Measurements from ENCODE around the gene DZANK1.

DZANK1 gene

DNA sequence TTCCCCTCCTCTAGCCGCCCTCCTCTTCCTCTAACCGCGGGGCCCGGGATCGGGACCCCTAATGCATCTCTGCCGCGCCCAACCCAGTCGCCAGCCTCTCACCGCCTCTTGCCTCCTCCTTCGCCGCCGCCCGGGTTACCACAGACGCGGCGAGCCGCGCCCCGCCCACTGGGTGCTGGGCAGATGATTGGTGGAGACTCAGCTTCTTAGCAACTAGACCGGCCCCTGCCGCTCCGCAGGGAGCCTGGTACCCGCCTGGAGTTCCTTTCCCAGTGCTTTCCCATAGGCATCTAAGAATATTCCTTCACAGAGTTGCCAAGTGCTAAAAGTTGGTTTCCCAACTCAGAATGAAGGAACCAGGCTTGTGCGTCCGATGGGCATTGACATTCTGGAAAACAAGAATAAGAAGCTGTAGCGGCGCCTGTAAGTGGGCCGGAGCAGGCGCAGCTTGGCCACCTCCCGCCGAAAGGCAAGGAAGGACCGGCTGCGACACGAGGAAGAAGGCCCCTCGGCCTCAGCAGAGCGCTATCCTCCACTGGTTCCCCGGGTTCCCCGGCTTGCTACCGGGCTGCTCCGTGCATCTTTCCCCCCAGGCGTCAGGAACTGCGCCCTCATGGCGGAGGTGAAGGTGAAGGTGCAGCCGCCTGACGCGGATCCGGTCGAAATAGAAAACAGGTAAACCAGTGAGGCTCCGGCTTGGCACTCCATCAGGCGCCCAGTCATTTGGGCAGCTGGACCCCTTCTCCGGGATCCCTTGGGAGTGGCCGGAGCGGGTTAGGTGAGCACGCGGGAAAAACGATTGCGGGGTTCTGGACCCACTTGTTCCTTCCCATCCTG, at the start of gene DZANK1, which contains the start of gene POLR3F (continued):
- peak; percentile 62 for TF ChIP-seq ZNF24 (tag by site-specific recombination; IDR thresholded peaks at IDR 0.05)
- TF ChIP-seq ZNF658 (tag by site-specific recombination; IDR thresholded peaks at IDR 0.05) = no peak
- TF ChIP-seq ZNF473 (tag by site-specific recombination; IDR thresholded peaks at IDR 0.05) = no peak
- no peak for TF ChIP-seq ZNF585B (tag by site-specific recombination; IDR thresholded peaks at IDR 0.05)
- peak; percentile 91 for TF ChIP-seq SP3 (tag by site-specific recombination; IDR thresholded peaks at IDR 0.05)
- TF ChIP-seq, protein P1, sequence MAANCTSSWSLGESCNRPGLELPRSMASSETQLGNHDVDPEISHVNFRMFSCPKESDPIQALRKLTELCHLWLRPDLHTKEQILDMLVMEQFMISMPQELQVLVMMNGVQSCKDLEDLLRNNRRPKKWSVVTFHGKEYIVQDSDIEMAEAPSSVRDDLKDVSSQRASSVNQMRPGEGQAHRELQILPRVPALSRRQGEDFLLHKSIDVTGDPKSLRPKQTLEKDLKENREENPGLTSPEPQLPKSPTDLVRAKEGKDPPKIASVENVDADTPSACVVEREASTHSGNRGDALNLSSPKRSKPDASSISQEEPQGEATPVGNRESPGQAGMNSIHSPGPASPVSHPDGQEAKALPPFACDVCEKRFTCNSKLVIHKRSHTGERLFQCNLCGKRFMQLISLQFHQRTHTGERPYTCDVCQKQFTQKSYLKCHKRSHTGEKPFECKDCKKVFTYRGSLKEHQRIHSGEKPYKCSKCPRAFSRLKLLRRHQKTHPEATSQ (tag by site-specific recombination; IDR thresholded peaks at IDR 0.05) = peak; percentile 32; the same call in 1 of the 2 replicates
- TF ChIP-seq MEIS1 (CRISPR knock-in tag; IDR thresholded peaks at IDR 0.05; ENCODE audit: borderline replicate concordance) = no peak
- TF ChIP-seq EGR2 (tag by site-specific recombination; IDR thresholded peaks at IDR 0.05; ENCODE audit: low read depth) = peak; percentile 35; the same call in 1 of the 2 replicates
- TF ChIP-seq ZNF610 (tag by site-specific recombination; IDR thresholded peaks at IDR 0.05; ENCODE audit: borderline replicate concordance) = peak; percentile 100
- TF ChIP-seq TSHZ1 (tag by site-specific recombination; IDR thresholded peaks at IDR 0.05; ENCODE audit: borderline replicate concordance) = 0 out of 2 replicates have a peak, but pooled peaks have one; percentile 11
- no peak for TF ChIP-seq ZNF398 (tag by site-specific recombination; IDR thresholded peaks at IDR 0.05)
- peak; percentile 75; the same call in 1 of the 2 replicates for TF ChIP-seq ZNF394 (tag by site-specific recombination; IDR thresholded peaks at IDR 0.05; ENCODE audit: borderline replicate concordance)
- TF ChIP-seq, protein P2, sequence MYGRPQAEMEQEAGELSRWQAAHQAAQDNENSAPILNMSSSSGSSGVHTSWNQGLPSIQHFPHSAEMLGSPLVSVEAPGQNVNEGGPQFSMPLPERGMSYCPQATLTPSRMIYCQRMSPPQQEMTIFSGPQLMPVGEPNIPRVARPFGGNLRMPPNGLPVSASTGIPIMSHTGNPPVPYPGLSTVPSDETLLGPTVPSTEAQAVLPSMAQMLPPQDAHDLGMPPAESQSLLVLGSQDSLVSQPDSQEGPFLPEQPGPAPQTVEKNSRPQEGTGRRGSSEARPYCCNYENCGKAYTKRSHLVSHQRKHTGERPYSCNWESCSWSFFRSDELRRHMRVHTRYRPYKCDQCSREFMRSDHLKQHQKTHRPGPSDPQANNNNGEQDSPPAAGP (tag by site-specific recombination; IDR thresholded peaks at IDR 0.05) = peak; percentile 83
- TF ChIP-seq ZNF221 (tag by site-specific recombination; IDR thresholded peaks at IDR 0.05; ENCODE audit: borderline replicate concordance) = no peak
- no peak for TF ChIP-seq ZBTB1 (tag by site-specific recombination; IDR thresholded peaks at IDR 0.05)
- peak; percentile 79; the same call in 1 of the 2 replicates for TF ChIP-seq ZNF391 (tag by site-specific recombination; IDR thresholded peaks at IDR 0.05; ENCODE audit: borderline replicate concordance, low read depth)
- TF ChIP-seq ZNF239 (tag by site-specific recombination; IDR thresholded peaks at IDR 0.05) = no peak
- TF ChIP-seq, protein P3, sequence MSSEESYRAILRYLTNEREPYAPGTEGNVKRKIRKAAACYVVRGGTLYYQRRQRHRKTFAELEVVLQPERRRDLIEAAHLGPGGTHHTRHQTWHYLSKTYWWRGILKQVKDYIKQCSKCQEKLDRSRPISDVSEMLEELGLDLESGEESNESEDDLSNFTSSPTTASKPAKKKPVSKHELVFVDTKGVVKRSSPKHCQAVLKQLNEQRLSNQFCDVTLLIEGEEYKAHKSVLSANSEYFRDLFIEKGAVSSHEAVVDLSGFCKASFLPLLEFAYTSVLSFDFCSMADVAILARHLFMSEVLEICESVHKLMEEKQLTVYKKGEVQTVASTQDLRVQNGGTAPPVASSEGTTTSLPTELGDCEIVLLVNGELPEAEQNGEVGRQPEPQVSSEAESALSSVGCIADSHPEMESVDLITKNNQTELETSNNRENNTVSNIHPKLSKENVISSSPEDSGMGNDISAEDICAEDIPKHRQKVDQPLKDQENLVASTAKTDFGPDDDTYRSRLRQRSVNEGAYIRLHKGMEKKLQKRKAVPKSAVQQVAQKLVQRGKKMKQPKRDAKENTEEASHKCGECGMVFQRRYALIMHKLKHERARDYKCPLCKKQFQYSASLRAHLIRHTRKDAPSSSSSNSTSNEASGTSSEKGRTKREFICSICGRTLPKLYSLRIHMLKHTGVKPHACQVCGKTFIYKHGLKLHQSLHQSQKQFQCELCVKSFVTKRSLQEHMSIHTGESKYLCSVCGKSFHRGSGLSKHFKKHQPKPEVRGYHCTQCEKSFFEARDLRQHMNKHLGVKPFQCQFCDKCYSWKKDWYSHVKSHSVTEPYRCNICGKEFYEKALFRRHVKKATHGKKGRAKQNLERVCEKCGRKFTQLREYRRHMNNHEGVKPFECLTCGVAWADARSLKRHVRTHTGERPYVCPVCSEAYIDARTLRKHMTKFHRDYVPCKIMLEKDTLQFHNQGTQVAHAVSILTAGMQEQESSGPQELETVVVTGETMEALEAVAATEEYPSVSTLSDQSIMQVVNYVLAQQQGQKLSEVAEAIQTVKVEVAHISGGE (tag by site-specific recombination; conservative IDR thresholded peaks at IDR 0.05; ENCODE audit: low read depth) = peak; percentile 78
- TF ChIP-seq ZBTB21 (tag by site-specific recombination; IDR thresholded peaks at IDR 0.05) = peak; percentile 57
- TF ChIP-seq KLF1 (tag by site-specific recombination; IDR thresholded peaks at IDR 0.05) = peak; percentile 52
- TF ChIP-seq ZNF660 (tag by site-specific recombination; IDR thresholded peaks at IDR 0.05) = peak; percentile 91
- peak; percentile 79 for TF ChIP-seq REPIN1 (tag by site-specific recombination; IDR thresholded peaks at IDR 0.05; ENCODE audit: low read depth)
- TF ChIP-seq ZNF223 (tag by site-specific recombination; IDR thresholded peaks at IDR 0.05) = no peak
- TF ChIP-seq, protein P4, sequence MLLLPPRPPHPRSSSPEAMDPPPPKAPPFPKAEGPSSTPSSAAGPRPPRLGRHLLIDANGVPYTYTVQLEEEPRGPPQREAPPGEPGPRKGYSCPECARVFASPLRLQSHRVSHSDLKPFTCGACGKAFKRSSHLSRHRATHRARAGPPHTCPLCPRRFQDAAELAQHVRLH (tag by site-specific recombination; IDR thresholded peaks at IDR 0.05) = peak; percentile 61
- TF ChIP-seq ZFP37 (tag by site-specific recombination; IDR thresholded peaks at IDR 0.05) = peak; percentile 80; the same call in 1 of the 2 replicates
- no peak for TF ChIP-seq ZNF560 (tag by site-specific recombination; IDR thresholded peaks at IDR 0.05; ENCODE audit: borderline replicate concordance)
- TF ChIP-seq SCRT2 (tag by site-specific recombination; IDR thresholded peaks at IDR 0.05) = peak; percentile 31; the same call in 1 of the 2 replicates

Data from HEK293 (cell line).